Thyroid gland (tissue), 4 donors: ENCODE results near the gene SKIC2. TPM values are rescaled to one million over a fixed set of nuclear protein-coding genes. Genes with fewer than 3 reads are reported as not detected.

Experiments
- DNase-seq, 2 donors: peaks; one replicate each; pipeline ENCODE4 v3.0.0-alpha.2; 2019
- H3K27ac ChIP-seq, 3 donors: fragments of 200-600 bp; sonication (generic); 1 replicate in 2 of 3; 2 replicates in 1 of 3; pipeline ENCODE4 v1.5.1; 2016 to 2019; ENCODE audit warnings: mild to moderate bottlenecking in 1 of 3, moderate library complexity in 1 of 3
- H3K27me3 ChIP-seq: fragments of 200-600 bp; sonication (generic); one replicate; pipeline ENCODE4 v1.5.1; 2019
- H3K36me3 ChIP-seq, 2 donors: fragments of 200-600 bp; sonication (generic); one replicate each; pipeline ENCODE4 v1.5.1; 2016 to 2019
- H3K4me1 ChIP-seq, 2 donors: fragments of 200-600 bp; sonication (generic); one replicate each; pipeline ENCODE4 v1.5.1; 2017 to 2019
- H3K4me3 ChIP-seq, 3 donors: fragments of 200-600 bp; sonication (generic); replicated peaks in 1 of 3; 1 replicate in 2 of 3; 2 replicates in 1 of 3; pipeline ENCODE4 v1.5.1; 2016; ENCODE audit warnings: mild to moderate bottlenecking in 1 of 3
- H3K9me3 ChIP-seq: fragments of 200-600 bp; sonication (generic); one replicate; pipeline ENCODE4 v1.5.1; 2017
- CTCF ChIP-seq, 6 experiments: fragments of 200-600 bp in 3 of 6; fragments of 450-650 bp in 3 of 6; sonication (generic) in 3 of 6; IDR thresholded peaks; one replicate each; pipeline ENCODE4 v1.5.1; 2016 to 2019; ENCODE audit warnings: antibody characterized with exemption in 6 of 6, mild to moderate bottlenecking in 2 of 6, inconsistent platforms in 1 of 6, moderate library complexity in 1 of 6
- POLR2A ChIP-seq, 2 donors: fragments of 450-650 bp; IDR thresholded peaks; one replicate each; pipeline ENCODE4 v1.6.1; 2017; ENCODE audit warnings: antibody characterized with exemption in 2 of 2, mild to moderate bottlenecking in 2 of 2, moderate library complexity in 1 of 2
- WGBS, 2 donors: methylation state at CpG; one replicate each; pipeline ENCODE4 v1.1.5; 2017; 5-methylcytosine and 5-hydroxymethylcytosine counted together
- intact Hi-C: fragments of 100-400 bp; cut with DNase I; formaldehyde crosslinking; loops from one replicate; pipeline ENCODE4 v1.15.1; 2023
- total RNA-seq, 4 donors: library from RNA; depleted of rRNA; stranded (reverse); fragments of >200 nt; gene quantifications; one replicate each; pipeline ENCODE4 v1.2.3, GENCODE V29; 2016

The SKIC2 gene
- total RNA-seq, 4 donors from 2014 or later: 35.1 to 47.1 (median 39.4) TPM

GRCh38 chr6:31948306-31948705 is 10.7 kb upstream of the SKIC2 start:
- intact Hi-C loops: no loop called here
- 79 to 84% methylated on average over 5 of the region's 5 CpGs for WGBS, 2 donors
- Histone ChIP-seq H3K36me3 (peaks cover 13 to 20% of the 10 kb centered on the region in 2 donors), H3K4me1 (peaks cover 0 to 19% of the 10 kb centered on the region in 2 donors), H3K27ac (no peak overlapping the region), H3K9me3 (no peaks in the 10 kb centered on the region), H3K27me3 (no peaks in the 10 kb centered on the region), H3K4me3 (no peak overlapping the region)
- TF ChIP-seq CTCF (IDR thresholded peaks at IDR 0.05): no peak
- TF ChIP-seq POLR2A (IDR thresholded peaks at IDR 0.05): no peak
- DNase-seq: no peak

GRCh38 chr6:31948753-31949413 is 10.1 kb upstream of the SKIC2 start:
- peaks cover 18 to 25% of the 10 kb centered on the region in 2 donors for H3K36me3 ChIP-seq
- intact Hi-C loops: no loop called here
- WGBS, 2 donors: 78 to 89% methylated on average over 6 of the region's 6 CpGs
- H3K4me3 ChIP-seq: no peak overlapping the region
- H3K27me3 ChIP-seq: no peaks in the 10 kb centered on the region
- H3K4me1 ChIP-seq: peaks cover 0 to 19% of the 10 kb centered on the region in 2 donors
- H3K9me3 ChIP-seq: no peaks in the 10 kb centered on the region
- no peak overlapping the region for H3K27ac ChIP-seq
- DNase-seq: no peak
- no peak for TF ChIP-seq CTCF (IDR thresholded peaks at IDR 0.05)
- no peak for TF ChIP-seq POLR2A (IDR thresholded peaks at IDR 0.05)

GRCh38 chr6:31949926-31950548 is 8.9 kb upstream of the SKIC2 start:
- peaks cover 30 to 36% of the 10 kb centered on the region in 2 donors for H3K36me3 ChIP-seq
- H3K4me3 ChIP-seq: no peak overlapping the region
- TF ChIP-seq CTCF (IDR thresholded peaks at IDR 0.05) (no peak), POLR2A (IDR thresholded peaks at IDR 0.05) (no peak)
- no peak for DNase-seq
- peaks cover 0 to 15% of the 10 kb centered on the region in 2 donors for H3K4me1 ChIP-seq
- no peaks in the 10 kb centered on the region for H3K9me3 ChIP-seq
- intact Hi-C loops: loop anchor here (5.0 kb wide), 1 partner anchor 53 kb away; the partner anchor contains the start of gene EHMT2
- H3K27me3 ChIP-seq: no peaks in the 10 kb centered on the region
- WGBS, 2 donors: 88 to 93% methylated on average over 7 of the region's 7 CpGs
- H3K27ac ChIP-seq: no peak overlapping the region

- 62 to 68% methylated on average over 5 of the region's 5 CpGs for WGBS, 2 donors
- intact Hi-C loops: loop anchor here (5.0 kb wide), 1 partner anchor 55 kb away; the partner anchor contains the start of gene EHMT2
- Histone ChIP-seq H3K4me1 (no peaks in the 10 kb centered on the region), H3K36me3 (peaks cover 47 to 54% of the 10 kb centered on the region in 2 donors), H3K27me3 (no peaks in the 10 kb centered on the region), H3K9me3 (no peaks in the 10 kb centered on the region), H3K4me3 (no peak overlapping the region), H3K27ac (no peak overlapping the region)
- peak; percentile 68 to 72 for DNase-seq
- TF ChIP-seq CTCF (IDR thresholded peaks at IDR 0.05) (peak; percentile 43 to 66 (median 52)), POLR2A (IDR thresholded peaks at IDR 0.05) (no peak)
Observed at GRCh38 chr6:31952140-31952805, 6.7 kb upstream of the SKIC2 start.
